GM12878 (cell line): ENCODE measurements around the gene ASNSD1. TPM values are rescaled to one million over a fixed set of nuclear protein-coding genes. Genes with fewer than 3 reads are reported as not detected.

ENCODE experiments used
- ASH2L ChIP-seq: fragments of 300-600, 200-600 bp; sonication (generic); IDR thresholded peaks from 2 replicates; pipeline ENCODE4 v1.6.1; 2017; ENCODE audit warnings: low read depth, mild to moderate bottlenecking, borderline replicate concordance
- ATF7 ChIP-seq: fragments of 450-650 bp; IDR thresholded peaks from 2 replicates; pipeline ENCODE4 v1.6.1; 2016; ENCODE audit warnings: low read depth, mild to moderate bottlenecking
- BACH1 ChIP-seq: fragments of 450-650 bp; IDR thresholded peaks from 2 replicates; pipeline ENCODE4 v1.6.1; 2017; ENCODE audit warnings: mild to moderate bottlenecking, borderline replicate concordance
- BCL3 ChIP-seq: IDR thresholded peaks from 2 replicates; pipeline ENCODE4 v1.6.1; 2011; ENCODE audit warnings: borderline replicate concordance, low read depth, mild to moderate bottlenecking, moderate library complexity, low read length; ENCODE audit not compliant: insufficient read depth, poor library complexity, severe bottlenecking
- CBX5 ChIP-seq: sonication (generic); IDR thresholded peaks from 2 replicates; pipeline ENCODE4 v1.6.1; 2016; ENCODE audit warnings: low read depth, moderate library complexity, mild to moderate bottlenecking, inconsistent platforms
- CEBPB ChIP-seq, 2 experiments: fragments of 150-350 bp in 1 of 2; IDR thresholded peaks; 2 replicates each; pipeline ENCODE4 v1.6.1; 2012 to 2014; ENCODE audit warnings: low read depth in 2 of 2, low read length in 2 of 2, borderline replicate concordance in 1 of 2, inconsistent platforms in 1 of 2
- CHD2 ChIP-seq: IDR thresholded peaks from 2 replicates; pipeline ENCODE4 v1.6.1; 2011; ENCODE audit warnings: low read depth, low read length, improper control_type of control experiment, borderline replicate concordance
- EGR1 ChIP-seq, 2 experiments: IDR thresholded peaks; 1 replicate in 1 of 2; 2 replicates in 1 of 2; pipeline ENCODE4 v1.6.1; 2011 to 2012; ENCODE audit warnings: low read depth in 2 of 2, low read length in 2 of 2, borderline replicate concordance in 1 of 2, mild to moderate bottlenecking in 1 of 2, moderate library complexity in 1 of 2
- FOXM1 ChIP-seq: IDR thresholded peaks from 2 replicates; pipeline ENCODE4 v1.6.1; 2012; ENCODE audit warnings: low read depth, mild to moderate bottlenecking, inconsistent platforms, low read length, moderate library complexity
- GABPA ChIP-seq: IDR thresholded peaks from 2 replicates; pipeline ENCODE4 v1.6.1; 2014; ENCODE audit warnings: antibody characterized with exemption, low read depth, mild to moderate bottlenecking, inconsistent platforms
- HSF1 ChIP-seq: fragments of 150-350 bp; IDR thresholded peaks from 2 replicates; pipeline ENCODE4 v1.6.1; 2014; ENCODE audit warnings: mild to moderate bottlenecking, low read depth, low read length
- IKZF1 ChIP-seq: fragments of 450-650 bp; conservative IDR thresholded peaks from 2 replicates; pipeline ENCODE4 v1.6.1; 2017; ENCODE audit warnings: antibody characterized with exemption, mild to moderate bottlenecking
- LARP7 ChIP-seq: fragments of 450-650 bp; IDR thresholded peaks from 2 replicates; pipeline ENCODE4 v1.6.1; 2017; ENCODE audit warnings: mild to moderate bottlenecking
- MXI1 ChIP-seq: fragments of 150-350 bp; IDR thresholded peaks from 2 replicates; pipeline ENCODE4 v1.6.1; 2011; ENCODE audit warnings: low read depth, mild to moderate bottlenecking, inconsistent platforms, low read length, improper control_type of control experiment
- MYB ChIP-seq: fragments of 150-350 bp; IDR thresholded peaks from 2 replicates; pipeline ENCODE4 v1.6.1; 2014; ENCODE audit warnings: mild to moderate bottlenecking, low read depth, low read length, borderline replicate concordance
- MYC ChIP-seq: IDR thresholded peaks from 2 replicates; pipeline ENCODE4 v1.6.1; 2011; ENCODE audit warnings: mild to moderate bottlenecking, low read length, moderate library complexity, inconsistent platforms; ENCODE audit not compliant: insufficient read depth, insufficient replicate concordance, insufficient read length, severe bottlenecking
- NR2C1 ChIP-seq: fragments of 450-650 bp; IDR thresholded peaks from 2 replicates; pipeline ENCODE4 v1.6.1; 2017; ENCODE audit warnings: antibody characterized with exemption, mild to moderate bottlenecking, moderate library complexity
- SIX5 ChIP-seq: IDR thresholded peaks from 2 replicates; pipeline ENCODE4 v1.6.1; 2011; ENCODE audit warnings: mild to moderate bottlenecking, low read depth, low read length, moderate library complexity; ENCODE audit not compliant: severe bottlenecking
- SREBF1 ChIP-seq: IDR thresholded peaks from 2 replicates; pipeline ENCODE4 v1.6.1; 2012; ENCODE audit warnings: mild to moderate bottlenecking, low read length
- TCF3 ChIP-seq: IDR thresholded peaks from 2 replicates; pipeline ENCODE4 v1.6.1; 2012; ENCODE audit warnings: low read depth, mild to moderate bottlenecking, low read length, borderline replicate concordance; ENCODE audit not compliant: insufficient read depth
- YBX1 ChIP-seq: fragments of 450-650 bp; IDR thresholded peaks from 2 replicates; pipeline ENCODE4 v1.6.1; 2016; ENCODE audit warnings: antibody characterized with exemption
- ZBTB4 ChIP-seq: fragments of 450-650 bp; formaldehyde crosslinking; IDR thresholded peaks from 2 replicates; pipeline ENCODE4 v1.4.0; 2022; ENCODE audit warnings: mild to moderate bottlenecking, moderate library complexity
- ZNF217 ChIP-seq: fragments of 450-650 bp; IDR thresholded peaks from 2 replicates; pipeline ENCODE4 v1.6.1; 2017; ENCODE audit warnings: antibody characterized with exemption, mild to moderate bottlenecking
- polyA plus RNA-seq, 11 experiments: library from polyadenylated mRNA; depleted of rRNA in 4 of 11; unstranded in 6 of 11; stranded (reverse) in 5 of 11; fragments of >200 nt; fragmentation: Nextera tagmentation in 4 of 11; fragmentation: Illumina TruSeq in 1 of 11; extraction: Ambion mirVana in 4 of 11; extraction: Trizol in 1 of 11; gene quantifications; 1 replicate in 1 of 11; 2 replicates in 10 of 11; pipeline versions ENCODE4 v1.2.1 to v1.2.3, GENCODE V29; 2011 to 2016; ENCODE audit warnings: inconsistent platforms in 2 of 11, missing spikeins in 2 of 11, low read depth in 1 of 11
- total RNA-seq, 4 experiments: library from RNA; depleted of rRNA in 3 of 4; stranded (reverse); fragments of >200 nt in 3 of 4; fragmentation: Illumina TruSeq in 1 of 4; extraction: Trizol in 1 of 4; gene quantifications; 2 replicates each; pipeline versions ENCODE4 v1.2.1 to v1.2.3, GENCODE V29; 2013 to 2021

The ASNSD1 gene
- total and polyA plus RNA-seq, 10 of the 15 experiments (the other 5 are each of a cell fraction or from before 2014, with no cell fraction given), result 39.1 to 89.8 (median 72.1) TPM

GRCh38 chr2:189674374-189675112, 13.3 kb downstream of the ASNSD1 start, which contains the start of gene ANKAR (continued):
- TF ChIP-seq EGR1 (IDR thresholded peaks at IDR 0.05; ENCODE audit: borderline replicate concordance in 1 of 2, low read depth in 2 of 2, low read length in 2 of 2), result peak; percentile 11 to 17; a peak in 2 of 3 replicates
- peak; percentile 17 for TF ChIP-seq BCL3
- TF ChIP-seq ZBTB4 (CRISPR knock-in tag), result no peak
- no peak for TF ChIP-seq TCF3
- TF ChIP-seq SREBF1, result no peak
- TF ChIP-seq YBX1, result no peak
- peak; percentile 92 for TF ChIP-seq LARP7
- TF ChIP-seq GABPA, result peak; percentile 45; the same call in 1 of the 2 replicates
- TF ChIP-seq MYB, result no peak
- TF ChIP-seq NR2C1, result no peak
- TF ChIP-seq ASH2L, result no peak
- TF ChIP-seq ATF7, result no peak
- peak; percentile 80 for TF ChIP-seq BACH1
- peak; percentile 38; the same call in 1 of the 2 replicates for TF ChIP-seq MXI1
- peak; percentile 26 for TF ChIP-seq MYC
- no peak for TF ChIP-seq CBX5
- peak; percentile 56; the same call in 1 of the 2 replicates for TF ChIP-seq ZNF217
- TF ChIP-seq CEBPB (IDR thresholded peaks at IDR 0.05; ENCODE audit: borderline replicate concordance in 1 of 2, low read depth in 2 of 2, low read length in 2 of 2), result no peak
- TF ChIP-seq HSF1, result no peak
- TF ChIP-seq SIX5, result no peak
- 0 out of 2 replicates have a peak, but pooled peaks have one; percentile 7 for TF ChIP-seq FOXM1
- TF ChIP-seq IKZF1, result peak; percentile 87
- peak; percentile 79 for TF ChIP-seq CHD2
